H9 (cell line): ENCODE results near the gene DUSP6. TPM values are rescaled to one million over a fixed set of nuclear protein-coding genes. Genes with fewer than 3 reads are reported as not detected.

Source experiments
- DNase-seq: peaks from one replicate; pipeline ENCODE4 v3.0.0-alpha.2; 2017
- H2AFZ ChIP-seq: one replicate; pipeline ENCODE4 v1.6.1; 2013; ENCODE audit warnings: mild to moderate bottlenecking, low read length, control low read depth, moderate library complexity
- H2AK5ac ChIP-seq: 2 replicates; pipeline ENCODE4 v1.6.1; 2013; ENCODE audit warnings: low read length, control low read depth, mixed read lengths; ENCODE audit not compliant: insufficient read length
- H2BK120ac ChIP-seq: one replicate; pipeline ENCODE4 v1.6.1; 2013; ENCODE audit warnings: low read depth, mild to moderate bottlenecking, low read length, control low read depth, inconsistent platforms; ENCODE audit not compliant: poor library complexity, severe bottlenecking
- H2BK12ac ChIP-seq: 2 replicates; pipeline ENCODE4 v1.6.1; 2013; ENCODE audit warnings: low read length, control low read depth, mixed read lengths, low read depth; ENCODE audit not compliant: insufficient read length
- H2BK15ac ChIP-seq: 2 replicates; pipeline ENCODE4 v1.6.1; 2013; ENCODE audit warnings: low read depth, low read length, control low read depth
- H2BK20ac ChIP-seq: one replicate; pipeline ENCODE4 v1.6.1; 2013; ENCODE audit warnings: low read depth, mild to moderate bottlenecking, low read length, control low read depth, inconsistent platforms; ENCODE audit not compliant: poor library complexity, severe bottlenecking
- H2BK5ac ChIP-seq: 2 replicates; pipeline ENCODE4 v1.6.1; 2013; ENCODE audit warnings: low read length, control low read depth, mixed read lengths; ENCODE audit not compliant: insufficient read length
- H3K14ac ChIP-seq: 2 replicates; pipeline ENCODE4 v1.6.1; 2013; ENCODE audit warnings: low read length, control low read depth; ENCODE audit not compliant: insufficient read depth
- H3K18ac ChIP-seq: 2 replicates; pipeline ENCODE4 v1.6.1; 2013; ENCODE audit warnings: low read depth, mild to moderate bottlenecking, mixed read lengths, low read length, control low read depth; ENCODE audit not compliant: insufficient read length
- H3K23ac ChIP-seq: 2 replicates; pipeline ENCODE4 v1.6.1; 2013; ENCODE audit warnings: low read length, control low read depth, mixed read lengths, low read depth; ENCODE audit not compliant: insufficient read length
- H3K23me2 ChIP-seq: 2 replicates; pipeline ENCODE4 v1.6.1; 2013; ENCODE audit warnings: low read depth, mild to moderate bottlenecking, mixed read lengths, low read length, control low read depth; ENCODE audit not compliant: insufficient read length, poor library complexity, severe bottlenecking
- H3K27ac ChIP-seq: 2 replicates; pipeline ENCODE4 v1.5.1; 2013; ENCODE audit warnings: low read length, control low read depth, mixed read lengths, low read depth; ENCODE audit not compliant: insufficient read length
- H3K27me3 ChIP-seq: 2 replicates; pipeline ENCODE4 v1.6.1; 2013; ENCODE audit warnings: low read length, control low read depth, inconsistent platforms; ENCODE audit not compliant: insufficient read depth
- H3K4ac ChIP-seq: 2 replicates; pipeline ENCODE4 v1.6.1; 2013; ENCODE audit warnings: low read depth, mild to moderate bottlenecking, control low read depth, inconsistent platforms, low read length, moderate library complexity
- H3K4me1 ChIP-seq: 2 replicates; pipeline ENCODE4 v1.6.1; 2013; ENCODE audit warnings: low read length, control low read depth, inconsistent platforms; ENCODE audit not compliant: insufficient read depth
- H3K4me2 ChIP-seq: 2 replicates; pipeline ENCODE4 v1.6.1; 2013; ENCODE audit warnings: low read length, control low read depth, mixed read lengths; ENCODE audit not compliant: insufficient read length, insufficient read depth
- H3K56ac ChIP-seq: 2 replicates; pipeline ENCODE4 v1.6.1; 2013; ENCODE audit warnings: low read depth, mild to moderate bottlenecking, mixed read lengths, low read length, control low read depth; ENCODE audit not compliant: insufficient read length
- H3K79me1 ChIP-seq: 2 replicates; pipeline ENCODE4 v1.6.1; 2013; ENCODE audit warnings: low read depth, mild to moderate bottlenecking, moderate library complexity, low read length, control low read depth, inconsistent platforms; ENCODE audit not compliant: insufficient read depth, poor library complexity, severe bottlenecking
- H3K79me2 ChIP-seq: 2 replicates; pipeline ENCODE4 v1.6.1; 2013; ENCODE audit warnings: low read length, control low read depth, inconsistent platforms; ENCODE audit not compliant: insufficient read depth
- H3K9ac ChIP-seq: 2 replicates; pipeline ENCODE4 v1.6.1; 2013; ENCODE audit warnings: low read length, control low read depth, mixed read lengths; ENCODE audit not compliant: insufficient read length; ENCODE audit errors: extremely low read depth
- H3K9me3 ChIP-seq: one replicate; pipeline ENCODE4 v1.6.1; 2013; ENCODE audit warnings: low read depth, low read length, inconsistent platforms; ENCODE audit not compliant: control insufficient read depth
- H3T11ph ChIP-seq: one replicate; pipeline ENCODE4 v1.6.1; 2013; ENCODE audit warnings: mild to moderate bottlenecking, low read length, control low read depth, inconsistent platforms
- H4K20me1 ChIP-seq: one replicate; pipeline ENCODE4 v1.6.1; 2013; ENCODE audit not compliant: control insufficient read depth, insufficient read length, insufficient read depth
- H4K5ac ChIP-seq: 2 replicates; pipeline ENCODE4 v1.6.1; 2013; ENCODE audit warnings: low read depth, mild to moderate bottlenecking, mixed read lengths, low read length, control low read depth; ENCODE audit not compliant: insufficient read length
- H4K8ac ChIP-seq: replicated peaks from 2 replicates; pipeline ENCODE4 v1.6.1; 2013; ENCODE audit warnings: low read length, control low read depth, mixed read lengths, low read depth; ENCODE audit not compliant: insufficient read length
- H4K91ac ChIP-seq: 2 replicates; pipeline ENCODE4 v1.6.1; 2013; ENCODE audit warnings: low read depth, mild to moderate bottlenecking, moderate library complexity, mixed read lengths, low read length, control low read depth; ENCODE audit not compliant: insufficient read length
- H3K27ac Mint-ChIP-seq, 3 experiments: 2 replicates in 2 of 3; 3 replicates in 1 of 3; pipeline ENCODE4 v1.8.0; 2020 to 2021; ENCODE audit warnings: mixed read lengths in 3 of 3, mild to moderate bottlenecking in 1 of 3, moderate library complexity in 1 of 3
- H3K27me3 Mint-ChIP-seq: 2 replicates; pipeline ENCODE4 v1.8.0; 2021; ENCODE audit warnings: low read depth, mild to moderate bottlenecking, moderate library complexity, mixed read lengths
- H3K36me3 Mint-ChIP-seq, 3 experiments: 2 replicates in 2 of 3; 3 replicates in 1 of 3; pipeline ENCODE4 v1.8.0; 2020 to 2021; ENCODE audit warnings: low read depth in 3 of 3, mixed read lengths in 3 of 3; ENCODE audit not compliant: insufficient read depth in 1 of 3
- H3K4me1 Mint-ChIP-seq, 2 experiments: 2 replicates each; pipeline ENCODE4 v1.8.0; 2020; ENCODE audit warnings: mixed read lengths in 2 of 2
- H3K4me3 Mint-ChIP-seq, 2 experiments: 2 replicates in 1 of 2; 3 replicates in 1 of 2; pipeline ENCODE4 v1.8.0; 2020 to 2021; ENCODE audit warnings: mild to moderate bottlenecking in 2 of 2, mixed read lengths in 2 of 2, moderate library complexity in 1 of 2
- H3K9me3 Mint-ChIP-seq, 2 experiments: 2 replicates in 1 of 2; 3 replicates in 1 of 2; pipeline ENCODE4 v1.8.0; 2020; ENCODE audit warnings: mild to moderate bottlenecking in 2 of 2, mixed read lengths in 2 of 2, moderate library complexity in 1 of 2
- WGBS: extraction: QIAGEN DNeasy Blood & Tissue Kit; methylation state at CpG from one replicate; pipeline ENCODE4 v1.1.7; 2013; ENCODE audit warnings: missing lambda C conversion rate, low lambda C conversion rate, mixed read lengths; ENCODE audit not compliant: insufficient read length; ENCODE audit errors: extremely low coverage; 5-methylcytosine and 5-hydroxymethylcytosine counted together
- total RNA-seq: library from RNA; stranded (reverse); gene quantifications from 2 replicates; pipeline ENCODE4 v1.2.1, GENCODE V29; 2021
- TF ChIP-seq, protein P1 (sequence below): fragments of 200-600 bp; sonication (generic); conservative IDR thresholded peaks from 3 replicates; pipeline ENCODE4 v1.8.0; 2021; ENCODE audit warnings: antibody characterized with exemption, mild to moderate bottlenecking

DUSP6 gene
- total RNA-seq, 1 experiment from 2014 or later: 35.3 TPM

DNA sequence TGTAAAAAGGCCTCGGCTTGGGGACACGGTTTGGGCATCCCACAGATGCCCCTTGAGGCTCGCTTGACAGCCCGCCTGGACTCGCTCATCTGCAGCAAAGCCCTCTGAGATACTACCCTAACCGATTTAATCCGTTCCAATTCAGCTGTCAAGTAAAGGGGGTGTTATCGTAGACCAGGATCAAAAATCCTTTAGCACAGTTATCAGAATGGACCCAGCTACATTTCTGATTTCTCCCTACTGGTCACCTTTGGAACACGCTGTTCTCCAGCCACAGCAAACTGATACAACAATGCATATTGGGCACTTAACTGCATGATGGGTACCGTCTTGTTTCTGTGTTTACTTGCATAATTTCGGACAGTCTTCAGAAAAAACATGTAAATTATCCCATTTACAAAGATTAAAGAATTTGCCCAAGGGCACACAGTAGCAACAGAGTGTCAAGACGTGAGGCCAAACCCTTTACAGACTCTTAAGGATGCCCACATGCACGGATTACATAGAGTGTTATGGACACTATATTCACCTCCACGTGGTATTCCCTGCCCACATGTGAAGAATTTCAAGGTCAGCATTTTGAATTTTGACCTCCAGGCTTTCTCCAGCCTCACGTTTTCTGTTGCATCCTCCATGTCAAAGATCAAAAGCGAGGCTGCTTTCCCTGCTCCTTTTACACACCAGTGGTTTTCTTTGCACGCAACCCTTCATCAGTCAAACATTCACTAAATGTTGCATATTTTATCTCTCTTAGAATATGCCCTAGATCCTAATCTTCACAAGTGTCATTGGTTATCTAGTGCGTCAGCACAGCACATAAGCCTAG, 3.2 kb upstream of the DUSP6 start:
- H3K27me3 Mint-ChIP-seq: peaks cover 75% of the 10 kb centered on the region
- Histone ChIP-seq H4K8ac (no peak overlapping the region), H2BK12ac (no peak overlapping the region), H2AK5ac (no peak overlapping the region), H2BK5ac (no peak overlapping the region), H3K79me2 (peaks cover 13% of the 10 kb centered on the region; the same call in 1 of the 2 replicates), H3K4me1 (peaks cover 16% of the 10 kb centered on the region; the same call in 1 of the 2 replicates), H4K91ac (no peak overlapping the region), H3K23me2 (peaks cover 21% of the 10 kb centered on the region), H3K27me3 (peaks cover 11% of the 10 kb centered on the region; the same call in 1 of the 2 replicates), H3K23ac (no peak overlapping the region), H3K9me3 (no peaks in the 10 kb centered on the region), H3K79me1 (no peaks in the 10 kb centered on the region), H3K56ac (no peak overlapping the region), H4K20me1 (peaks cover 3% of the 10 kb centered on the region), H3T11ph (no peak overlapping the region), H3K9ac (no peak overlapping the region), H4K5ac (no peak overlapping the region), H3K27ac (no peak overlapping the region), H2BK120ac (no peak overlapping the region), H2AFZ (no peak overlapping the region), H3K4me2 (peak overlapping the region; percentile 85), H3K18ac (no peak overlapping the region), H2BK20ac (no peak overlapping the region), H2BK15ac (no peak overlapping the region), H3K4ac (no peak overlapping the region), H3K14ac (no peak overlapping the region)
- peaks cover 35 to 50% of the 10 kb centered on the region in 2 experiments for H3K4me1 Mint-ChIP-seq
- H3K27ac Mint-ChIP-seq: peak overlapping the region in 1 of 3 experiments; percentile 44; a peak in 2 of 7 replicates
- H3K9me3 Mint-ChIP-seq: peaks cover 0 to 15% of the 10 kb centered on the region in 2 experiments; a peak in 4 of 5 replicates
- peak overlapping the region; percentile 90 to 100 for H3K4me3 Mint-ChIP-seq
- DNase-seq: no peak
- H3K36me3 Mint-ChIP-seq: peaks cover 0 to 17% (median 6%) of the 10 kb centered on the region in 3 experiments; a peak in 5 of 7 replicates
- no CpG with 5 or more reads among the region's 18 CpGs for WGBS
- TF ChIP-seq, protein P1, sequence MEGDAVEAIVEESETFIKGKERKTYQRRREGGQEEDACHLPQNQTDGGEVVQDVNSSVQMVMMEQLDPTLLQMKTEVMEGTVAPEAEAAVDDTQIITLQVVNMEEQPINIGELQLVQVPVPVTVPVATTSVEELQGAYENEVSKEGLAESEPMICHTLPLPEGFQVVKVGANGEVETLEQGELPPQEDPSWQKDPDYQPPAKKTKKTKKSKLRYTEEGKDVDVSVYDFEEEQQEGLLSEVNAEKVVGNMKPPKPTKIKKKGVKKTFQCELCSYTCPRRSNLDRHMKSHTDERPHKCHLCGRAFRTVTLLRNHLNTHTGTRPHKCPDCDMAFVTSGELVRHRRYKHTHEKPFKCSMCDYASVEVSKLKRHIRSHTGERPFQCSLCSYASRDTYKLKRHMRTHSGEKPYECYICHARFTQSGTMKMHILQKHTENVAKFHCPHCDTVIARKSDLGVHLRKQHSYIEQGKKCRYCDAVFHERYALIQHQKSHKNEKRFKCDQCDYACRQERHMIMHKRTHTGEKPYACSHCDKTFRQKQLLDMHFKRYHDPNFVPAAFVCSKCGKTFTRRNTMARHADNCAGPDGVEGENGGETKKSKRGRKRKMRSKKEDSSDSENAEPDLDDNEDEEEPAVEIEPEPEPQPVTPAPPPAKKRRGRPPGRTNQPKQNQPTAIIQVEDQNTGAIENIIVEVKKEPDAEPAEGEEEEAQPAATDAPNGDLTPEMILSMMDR: 0 out of 3 replicates have a peak, but pooled peaks have one; percentile 24
